Activated CD4-positive, alpha-beta T cell treated with anti-CD3 and anti-CD28 coated beads, Interleukin-2, amount 50 U/mL, for 16 hours (primary cell): ENCODE results near the gene HTRA2.
"Not testable (repeated sequence)": the region's sequence is repeated elsewhere in the genome, so short reads cannot be mapped to it uniquely, and the experiment has no call there.

ENCODE experiments used
- DNase-seq: peaks from one replicate; pipeline ENCODE4 v3.0.0-alpha.2; 2020

Gene HTRA2

GRCh38 chr2:74546004-74546403 is 16.3 kb downstream of the HTRA2 start:
- no peak for DNase-seq

GRCh38 chr2:74548285-74548899 is 18.7 kb downstream of the HTRA2 start:
- DNase-seq: no peak

- no peak for DNase-seq
Observed at GRCh38 chr2:74548900-74549826, 19.4 kb downstream of the HTRA2 start.

GRCh38 chr2:74550231-74550630 is 20.5 kb downstream of the HTRA2 start:
- no peak for DNase-seq

- no peak for DNase-seq
Observed at GRCh38 chr2:74551530-74551929, 21.8 kb downstream of the HTRA2 start.

GRCh38 chr2:74551942-74552913 is 22.5 kb downstream of the HTRA2 start:
- no peak for DNase-seq

- no peak for DNase-seq
Observed at GRCh38 chr2:74552914-74553811, 23.4 kb downstream of the HTRA2 start.

GRCh38 chr2:74553892-74554819 is 24.4 kb downstream of the HTRA2 start, which contains the start of the genes DOK1 and LOXL3:
DOK1 (plus strand) TSS chr2:74554720; CDS start chr2:74554755, 35 bp downstream.
LOXL3 (minus strand) TSS chr2:74553942; CDS start chr2:74552634, 1,308 bp downstream.
- DNase-seq: peak; percentile 86

GRCh38 chr2:74554820-74555531 is 25.2 kb downstream of the HTRA2 start:
- peak; percentile 46 for DNase-seq

- DNase-seq: no peak
Observed at GRCh38 chr2:74555610-74556103, 25.9 kb downstream of the HTRA2 start.

GRCh38 chr2:74556159-74556558 is 26.4 kb downstream of the HTRA2 start:
- DNase-seq: no peak

- no peak for DNase-seq
Observed at GRCh38 chr2:74556831-74557370, 27.2 kb downstream of the HTRA2 start.

GRCh38 chr2:74558284-74559230 is 28.8 kb downstream of the HTRA2 start:
- no peak for DNase-seq

GRCh38 chr2:74559912-74560311 is 30.2 kb downstream of the HTRA2 start:
- no peak for DNase-seq

- DNase-seq: no peak
Observed at GRCh38 chr2:74560591-74560990, 30.9 kb downstream of the HTRA2 start.

GRCh38 chr2:74561022-74561421 is 31.3 kb downstream of the HTRA2 start:
- DNase-seq: not testable (repeated sequence)

GRCh38 chr2:74562126-74562775 is 32.5 kb downstream of the HTRA2 start:
- DNase-seq: no peak

GRCh38 chr2:74564222-74564621 is 34.5 kb downstream of the HTRA2 start:
- DNase-seq: no peak
